ENCODE results near the gene CLRN3. TPM values are rescaled to one million over a fixed set of nuclear protein-coding genes. Genes with fewer than 3 reads are reported as not detected.

Gene CLRN3
- total and polyA plus RNA-seq, 9 of the 15 experiments (the other 6 are each of a cell fraction or from before 2014, with no cell fraction given): not detected

GRCh38 chr10:127905848-127906261, 13.1 kb upstream of the CLRN3 start (continued):
- TF ChIP-seq ZNF740 (CRISPR knock-in tag; IDR thresholded peaks at IDR 0.05) (no peak), ZNF740 (tag; IDR thresholded peaks at IDR 0.05) (no peak), USF1 (CRISPR knock-in tag; IDR thresholded peaks at IDR 0.05) (no peak), E2F1 (CRISPR knock-in tag; IDR thresholded peaks at IDR 0.05) (no peak), CTBP1 (IDR thresholded peaks at IDR 0.05; ENCODE audit: borderline replicate concordance) (no peak), TFAM (CRISPR knock-in tag; conservative IDR thresholded peaks at IDR 0.05) (no peak), CREM (IDR thresholded peaks at IDR 0.05; ENCODE audit: low read depth) (no peak), BCL6 (CRISPR knock-in tag; IDR thresholded peaks at IDR 0.05) (no peak), KDM1A (IDR thresholded peaks at IDR 0.05) (no peak), ZBTB12 (CRISPR knock-in tag; IDR thresholded peaks at IDR 0.05) (no peak), ZBTB7A (IDR thresholded peaks at IDR 0.05; ENCODE audit: borderline replicate concordance, control insufficient read depth, low read depth, low read length) (no peak)
